WTC11 (cell line): ENCODE data around the gene NLGN1. TPM values are rescaled to one million over a fixed set of nuclear protein-coding genes. Genes with fewer than 3 reads are reported as not detected.
A peak's percentile ranks its signal among the peaks of the same experiment; 100 is the strongest.

Experiments
- ATAC-seq: fragments of 200-7000 bp; cut with Tn5 transposase; 2 replicates; pipeline ENCODE4 v1.10.0; 2021; ENCODE audit warnings: mild to moderate bottlenecking, moderate library complexity
- CTCF ChIA-PET: fragments of 300-600 bp; sonication (Branson Sonifier 250); formaldehyde crosslinking; loops from one replicate; lab custom pipeline; 2021; ENCODE audit warnings: antibody characterized with exemption; lab: Charles Lee
- POLR2A ChIA-PET: fragments of 350-600 bp; sonication (Branson Sonifier 250); formaldehyde crosslinking; loops from one replicate; lab custom pipeline; 2021; ENCODE audit warnings: antibody characterized with exemption; lab: Charles Lee
- DNase-seq: peaks from one replicate; pipeline ENCODE4 v3.0.0; 2021; ENCODE audit warnings: low spot score
- H3K27ac Mint-ChIP-seq: 2 replicates; pipeline ENCODE4 v1.8.0; 2021; ENCODE audit warnings: mixed read lengths
- H3K27me3 Mint-ChIP-seq: 2 replicates; pipeline ENCODE4 v1.8.0; 2021; ENCODE audit warnings: low read depth, mild to moderate bottlenecking, moderate library complexity, mixed read lengths
- H3K36me3 Mint-ChIP-seq: 2 replicates; pipeline ENCODE4 v1.8.0; 2021; ENCODE audit warnings: mixed read lengths
- H3K4me1 Mint-ChIP-seq: 2 replicates; pipeline ENCODE4 v1.8.0; 2022; ENCODE audit warnings: mixed read lengths
- H3K4me3 Mint-ChIP-seq: 2 replicates; pipeline ENCODE4 v1.8.0; 2021; ENCODE audit warnings: mild to moderate bottlenecking, moderate library complexity, mixed read lengths
- H3K9me3 Mint-ChIP-seq: 2 replicates; pipeline ENCODE4 v1.8.0; 2021; ENCODE audit warnings: mixed read lengths
- E2F5 ChIP-seq: sonication (generic); formaldehyde crosslinking; IDR thresholded peaks from 2 replicates; pipeline ENCODE4 v1.8.1; 2022; ENCODE audit warnings: mild to moderate bottlenecking, moderate library complexity, missing genetic modification reagents
- HMGA2 ChIP-seq: fragments of 250-450 bp; sonication (Bioruptor Pico); IDR thresholded peaks from 2 replicates; pipeline ENCODE4 v1.4.0; 2021; ENCODE audit warnings: mild to moderate bottlenecking, moderate library complexity
- JAZF1 ChIP-seq: fragments of 250-450 bp; sonication (Bioruptor Pico); IDR thresholded peaks from 2 replicates; pipeline ENCODE4 v1.9.0; 2021; ENCODE audit warnings: moderate library complexity, mild to moderate bottlenecking, inconsistent platforms
- MLX ChIP-seq: sonication (generic); formaldehyde crosslinking; IDR thresholded peaks from 2 replicates; pipeline ENCODE4 v1.8.1; 2023; ENCODE audit warnings: mild to moderate bottlenecking, missing genetic modification reagents, moderate library complexity
- NFATC4 ChIP-seq: fragments of 250-450 bp; sonication (Bioruptor Pico); IDR thresholded peaks from 2 replicates; pipeline ENCODE4 v1.9.0; 2021; ENCODE audit warnings: mild to moderate bottlenecking
- NFYB ChIP-seq: sonication (generic); formaldehyde crosslinking; conservative IDR thresholded peaks from 2 replicates; pipeline ENCODE4 v1.8.0; 2022; ENCODE audit warnings: low read depth, missing genetic modification reagents
- NR2C2 ChIP-seq: sonication (generic); formaldehyde crosslinking; IDR thresholded peaks from 2 replicates; pipeline ENCODE4 v1.8.0; 2022; ENCODE audit warnings: mild to moderate bottlenecking, missing genetic modification reagents
- NR3C1 ChIP-seq: sonication (generic); formaldehyde crosslinking; conservative IDR thresholded peaks from 2 replicates; pipeline ENCODE4 v1.8.1; 2023; ENCODE audit warnings: low read depth, mild to moderate bottlenecking, missing genetic modification reagents
- PRRX2 ChIP-seq: fragments of 250-450 bp; sonication (Bioruptor Pico); IDR thresholded peaks from 2 replicates; pipeline ENCODE4 v1.8.0; 2021; ENCODE audit warnings: mild to moderate bottlenecking
- RORB ChIP-seq: fragments of 250-450 bp; sonication (Bioruptor Pico); IDR thresholded peaks from 2 replicates; pipeline ENCODE4 v1.9.0; 2021; ENCODE audit warnings: mild to moderate bottlenecking
- SOX15 ChIP-seq: fragments of 250-450 bp; sonication (Bioruptor Pico); IDR thresholded peaks from 2 replicates; pipeline ENCODE4 v1.9.0; 2021; ENCODE audit warnings: mild to moderate bottlenecking
- ZBTB21 ChIP-seq: sonication (generic); formaldehyde crosslinking; IDR thresholded peaks from 2 replicates; pipeline ENCODE4 v1.8.1; 2023; ENCODE audit warnings: mild to moderate bottlenecking, missing genetic modification reagents, borderline replicate concordance
- ZNF317 ChIP-seq: sonication (generic); formaldehyde crosslinking; IDR thresholded peaks from 2 replicates; pipeline ENCODE4 v1.8.1; 2023; ENCODE audit warnings: low read depth, mild to moderate bottlenecking, moderate library complexity, missing genetic modification reagents, borderline replicate concordance
- ZNF532 ChIP-seq: fragments of 250-450 bp; sonication (Bioruptor Pico); IDR thresholded peaks from 2 replicates; pipeline ENCODE4 v1.9.0; 2021; ENCODE audit warnings: mild to moderate bottlenecking, borderline replicate concordance
- total RNA-seq: library from RNA; stranded (reverse); gene quantifications from 3 replicates; pipeline ENCODE4 v1.2.3, GENCODE V29; 2021

The NLGN1 gene
- total RNA-seq, 1 experiment from 2014 or later = 12.4 TPM

GRCh38 chr3:174218016-174218415, 820.5 kb downstream of the NLGN1 start:
- Mint-ChIP-seq H3K4me1 (peaks cover 44% of the 10 kb centered on the region), H3K4me3 (no peak overlapping the region), H3K27ac (no peak overlapping the region), H3K27me3 (no peaks in the 10 kb centered on the region), H3K36me3 (peaks cover under 1% of the 10 kb centered on the region; the same call in 1 of the 2 replicates), H3K9me3 (no peaks in the 10 kb centered on the region)
- no peak for ATAC-seq
- no peak for TF ChIP-seq PRRX2 (CRISPR knock-in tag)
- no peak for TF ChIP-seq ZNF532 (CRISPR knock-in tag)
- DNase-seq = no peak
- POLR2A ChIA-PET = no interaction called here
- CTCF ChIA-PET = no interaction called here

- peaks cover 2% of the 10 kb centered on the region; the same call in 1 of the 2 replicates for H3K36me3 Mint-ChIP-seq
- peaks cover 45% of the 10 kb centered on the region for H3K4me1 Mint-ChIP-seq
- H3K27me3 Mint-ChIP-seq = no peaks in the 10 kb centered on the region
- DNase-seq (no peak), ATAC-seq (peak; percentile 32; the same call in 1 of the 2 replicates)
- ChIA-PET POLR2A (no interaction called here), CTCF (no interaction called here)
- no peak overlapping the region for H3K4me3 Mint-ChIP-seq
- TF ChIP-seq NFYB (CRISPR knock-in tag) (no peak), NFATC4 (CRISPR knock-in tag) (no peak)
- H3K27ac Mint-ChIP-seq = peak overlapping the region; percentile 1; the same call in 1 of the 2 replicates
- peaks cover 2% of the 10 kb centered on the region; the same call in 1 of the 2 replicates for H3K9me3 Mint-ChIP-seq
Measured at GRCh38 chr3:174219738-174220137, 822.2 kb downstream of the NLGN1 start.

- no peaks in the 10 kb centered on the region for H3K27me3 Mint-ChIP-seq
- ATAC-seq = no peak
- peaks cover 5% of the 10 kb centered on the region; the same call in 1 of the 2 replicates for H3K9me3 Mint-ChIP-seq
- ChIA-PET CTCF (no interaction called here), POLR2A (interaction anchor here (0.6 kb wide), 1 partner anchor 825 kb away, joined by 3 read pairs; no protein-coding TSS in a partner anchor)
- no peak overlapping the region for H3K27ac Mint-ChIP-seq
- peaks cover 36% of the 10 kb centered on the region for H3K4me1 Mint-ChIP-seq
- no peak for TF ChIP-seq HMGA2 (CRISPR knock-in tag)
- TF ChIP-seq ZNF317 (CRISPR knock-in tag) = no peak
- TF ChIP-seq NR2C2 (CRISPR knock-in tag) = no peak
- no peak for TF ChIP-seq RORB (CRISPR knock-in tag)
- TF ChIP-seq PRRX2 (CRISPR knock-in tag) = no peak
- TF ChIP-seq MLX (CRISPR knock-in tag) = no peak
- TF ChIP-seq SOX15 (CRISPR knock-in tag) = no peak
- no peak for TF ChIP-seq E2F5 (CRISPR knock-in tag)
- TF ChIP-seq ZBTB21 (CRISPR knock-in tag) = no peak
- no peak for TF ChIP-seq JAZF1 (CRISPR knock-in tag)
- no peak for TF ChIP-seq NR3C1 (CRISPR knock-in tag)
- no peak for DNase-seq
- H3K4me3 Mint-ChIP-seq = no peak overlapping the region
- H3K36me3 Mint-ChIP-seq = peaks cover 5% of the 10 kb centered on the region; the same call in 1 of the 2 replicates
Measured at GRCh38 chr3:174220775-174221554, 823.4 kb downstream of the NLGN1 start.
